ENCODE data around the gene APC. TPM values are rescaled to one million over a fixed set of nuclear protein-coding genes. Genes with fewer than 3 reads are reported as not detected.

Gene APC
- total and polyA plus RNA-seq, 2 of the 13 experiments (the other 11 are each of a cell fraction or from before 2014, with no cell fraction given), result 6.1 to 19.0 TPM

- TF ChIP-seq ZNF687 (CRISPR knock-in tag; IDR thresholded peaks at IDR 0.05) (peak; percentile 92), RARG (CRISPR knock-in tag; IDR thresholded peaks at IDR 0.05; ENCODE audit: low read depth) (peak; percentile 74; the same call in 1 of the 2 replicates), HMG20B (CRISPR knock-in tag; conservative IDR thresholded peaks at IDR 0.05) (peak; percentile 79; the same call in 1 of the 2 replicates), HNF4G (IDR thresholded peaks at IDR 0.05; ENCODE audit: borderline replicate concordance, low read depth, low read length) (no peak), HNF4G (CRISPR knock-in tag; IDR thresholded peaks at IDR 0.05; ENCODE audit: borderline replicate concordance, low read depth) (no peak), KDM4B (CRISPR knock-in tag; IDR thresholded peaks at IDR 0.05) (peak; percentile 8; the same call in 1 of the 2 replicates), ZNF574 (CRISPR knock-in tag; IDR thresholded peaks at IDR 0.05) (peak; percentile 86; the same call in 1 of the 2 replicates), SRSF4 (IDR thresholded peaks at IDR 0.05; ENCODE audit: low read depth, low read length, poor library complexity, severe bottlenecking) (no peak), ZFY (CRISPR knock-in tag; IDR thresholded peaks at IDR 0.05) (peak; percentile 95), CCAR2 (optimal IDR thresholded peaks at IDR 0.05; ENCODE audit: low read depth, low read length) (no peak), ZFX (CRISPR knock-in tag; IDR thresholded peaks at IDR 0.05; ENCODE audit: low read depth) (peak; percentile 91), PRPF4 (IDR thresholded peaks at IDR 0.05; ENCODE audit: low read depth, low read length, poor library complexity, severe bottlenecking) (peak; percentile 25), GTF2F1 (IDR thresholded peaks at IDR 0.05; ENCODE audit: low read length) (no peak), ZNF724P (CRISPR knock-in tag; IDR thresholded peaks at IDR 0.05; ENCODE audit: borderline replicate concordance) (peak; percentile 93; the same call in 1 of the 2 replicates), RFX5 (IDR thresholded peaks at IDR 0.05; ENCODE audit: low read depth, low read length) (no peak), BORCS8-MEF2B (CRISPR knock-in tag; IDR thresholded peaks at IDR 0.05) (peak; percentile 96), MLX (CRISPR knock-in tag; IDR thresholded peaks at IDR 0.05) (no peak), ZNF749 (CRISPR knock-in tag; IDR thresholded peaks at IDR 0.05; ENCODE audit: borderline replicate concordance) (peak; percentile 66; the same call in 1 of the 2 replicates), ETV5 (CRISPR knock-in tag; IDR thresholded peaks at IDR 0.05; ENCODE audit: borderline replicate concordance) (peak; percentile 72; the same call in 1 of the 2 replicates), SUZ12 (IDR thresholded peaks at IDR 0.05; ENCODE audit: low read depth, low read length) (no peak), ZNF547 (CRISPR knock-in tag; IDR thresholded peaks at IDR 0.05) (peak; percentile 97)
Observed at GRCh38 chr5:112860929-112861637, 123.4 kb downstream of the APC start, which contains the start of gene SRP19 (continued).
